Adrenal gland (tissue), 5 donors: ENCODE data around the gene EPS8L2.

ENCODE experiments used
- POLR2A ChIP-seq, 2 donors: fragments of 450-650 bp; IDR thresholded peaks; one replicate each; pipeline ENCODE4 v1.6.1; 2017; ENCODE audit warnings: antibody characterized with exemption in 2 of 2, mild to moderate bottlenecking in 2 of 2, moderate library complexity in 1 of 2
- TF ChIP-seq, protein P1 (sequence below), 6 experiments: fragments of 450-650 bp in 4 of 6; fragments of 200-600 bp in 2 of 6; sonication (generic) in 1 of 6; IDR thresholded peaks; 1 replicate in 5 of 6; 2 replicates in 1 of 6; pipeline versions ENCODE4 v1.5.1 to v1.8.0; 2016 to 2021; ENCODE audit warnings: antibody characterized with exemption in 6 of 6, mild to moderate bottlenecking in 2 of 6, moderate library complexity in 1 of 6
- donor health status: DM: no; HTN: no; CAD: no.

- no peak for TF ChIP-seq POLR2A (IDR thresholded peaks at IDR 0.05)
- TF ChIP-seq, protein P1, sequence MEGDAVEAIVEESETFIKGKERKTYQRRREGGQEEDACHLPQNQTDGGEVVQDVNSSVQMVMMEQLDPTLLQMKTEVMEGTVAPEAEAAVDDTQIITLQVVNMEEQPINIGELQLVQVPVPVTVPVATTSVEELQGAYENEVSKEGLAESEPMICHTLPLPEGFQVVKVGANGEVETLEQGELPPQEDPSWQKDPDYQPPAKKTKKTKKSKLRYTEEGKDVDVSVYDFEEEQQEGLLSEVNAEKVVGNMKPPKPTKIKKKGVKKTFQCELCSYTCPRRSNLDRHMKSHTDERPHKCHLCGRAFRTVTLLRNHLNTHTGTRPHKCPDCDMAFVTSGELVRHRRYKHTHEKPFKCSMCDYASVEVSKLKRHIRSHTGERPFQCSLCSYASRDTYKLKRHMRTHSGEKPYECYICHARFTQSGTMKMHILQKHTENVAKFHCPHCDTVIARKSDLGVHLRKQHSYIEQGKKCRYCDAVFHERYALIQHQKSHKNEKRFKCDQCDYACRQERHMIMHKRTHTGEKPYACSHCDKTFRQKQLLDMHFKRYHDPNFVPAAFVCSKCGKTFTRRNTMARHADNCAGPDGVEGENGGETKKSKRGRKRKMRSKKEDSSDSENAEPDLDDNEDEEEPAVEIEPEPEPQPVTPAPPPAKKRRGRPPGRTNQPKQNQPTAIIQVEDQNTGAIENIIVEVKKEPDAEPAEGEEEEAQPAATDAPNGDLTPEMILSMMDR (IDR thresholded peaks at IDR 0.05) = no peak
Measured at GRCh38 chr11:769887-770641, 64.0 kb downstream of the EPS8L2 start.
